Adrenal gland (tissue), 12 donors: ENCODE results near the gene NUCKS1. TPM values are rescaled to one million over a fixed set of nuclear protein-coding genes. Genes with fewer than 3 reads are reported as not detected.

Experiments used
- DNase-seq, 7 donors: peaks; one replicate each; pipeline ENCODE4 v3.0.0-alpha.2; 2019 to 2020
- H3K27ac ChIP-seq, 5 donors: fragments of 200-600 bp; sonication (generic) in 4 of 5; 1 replicate in 3 of 5; 2 replicates in 2 of 5; pipeline versions ENCODE4 v1.5.1 to v1.8.0; 2016 to 2020; ENCODE audit warnings: mild to moderate bottlenecking in 1 of 5
- H3K27me3 ChIP-seq: fragments of 200-600 bp; 2 replicates; pipeline ENCODE4 v1.8.0; 2021
- H3K36me3 ChIP-seq, 2 donors: fragments of 200-600 bp; replicated peaks in 1 of 2; 1 replicate in 1 of 2; 2 replicates in 1 of 2; pipeline versions ENCODE4 v1.5.1 to v1.8.0; 2018 to 2022
- H3K4me1 ChIP-seq, 2 donors: fragments of 200-600 bp; replicated peaks in 1 of 2; 1 replicate in 1 of 2; 2 replicates in 1 of 2; pipeline versions ENCODE4 v1.5.1 to v1.8.0; 2018 to 2021
- H3K4me3 ChIP-seq, 4 donors: fragments of 200-600 bp; sonication (generic) in 3 of 4; one replicate each; pipeline ENCODE4 v1.5.1; 2016 to 2018
- H3K9me3 ChIP-seq, 3 donors: fragments of 200-600 bp; sonication (generic) in 1 of 3; replicated peaks in 1 of 3; 1 replicate in 2 of 3; 2 replicates in 1 of 3; pipeline versions ENCODE4 v1.5.1 to v1.8.0; 2016 to 2021
- CTCF ChIP-seq, 6 experiments: fragments of 450-650 bp in 4 of 6; fragments of 200-600 bp in 2 of 6; sonication (generic) in 1 of 6; IDR thresholded peaks; 1 replicate in 5 of 6; 2 replicates in 1 of 6; pipeline versions ENCODE4 v1.5.1 to v1.8.0; 2016 to 2021; ENCODE audit warnings: antibody characterized with exemption in 6 of 6, mild to moderate bottlenecking in 2 of 6, moderate library complexity in 1 of 6
- POLR2A ChIP-seq, 2 donors: fragments of 450-650 bp; IDR thresholded peaks; one replicate each; pipeline ENCODE4 v1.6.1; 2017; ENCODE audit warnings: antibody characterized with exemption in 2 of 2, mild to moderate bottlenecking in 2 of 2, moderate library complexity in 1 of 2
- whole genome bisulfite sequencing, 4 donors: extraction: QIAGEN DNeasy Blood & Tissue Kit in 2 of 4; methylation state at CpG; one replicate each; pipeline versions ENCODE4 v1.1.5 to v1.1.7; 2013 to 2017; 5-methylcytosine and 5-hydroxymethylcytosine counted together
- intact Hi-C, 2 donors: fragments of 100-400 bp; cut with DNase I; formaldehyde crosslinking; loops; one replicate each; pipeline versions ENCODE4 v1.14.1 to v1.15.0; 2022 to 2023
- polyA plus RNA-seq, 3 donors: library from polyadenylated mRNA; stranded (reverse); fragments of 200-250 nt in 2 of 3; fragments of 350-450 nt in 1 of 3; fragmentation: Illumina TruSeq in 1 of 3; extraction: RNeasy Lipid Tissue Mini Kit (QIAGEN cat#74804) in 1 of 3; gene quantifications; one replicate each; pipeline ENCODE4 v1.2.3, GENCODE V29; 2013 to 2014
- total RNA-seq, 9 donors: library from RNA; depleted of rRNA in 4 of 9; stranded (reverse); fragments of >200 nt in 4 of 9; fragments of 120-200 nt in 1 of 9; fragmentation: NEBNext Ultra II Directional in 1 of 9; extraction: Animal tissue kit (Norgen Biotek cat#: 25700) in 1 of 9; gene quantifications; one replicate each; pipeline versions ENCODE4 v1.1.0 to v1.2.4, GENCODE V29; 2013 to 2023
- donor health status: healthy with polysubstance abuse.
- donor health status: Bipolar disorder and iron deficiency.
- donor health status: DM: yes; HTN: yes; CAD: no.
- donor health status: DM: no; HTN: no; CAD: no.
- donor health status: DM: no; HTN: no; CAD: no.
- donor health status: DM: yes; HTN: yes; CAD: no.

NUCKS1 gene
- total and polyA plus RNA-seq, 12 donors: 33.1 to 161 (median 122) TPM

- WGBS, 4 donors: 65 to 77% (median 73%) methylated on average over 5 of the region's 5 CpGs
- no peaks in the 10 kb centered on the region for H3K9me3 ChIP-seq
- intact Hi-C loops: loop anchor here (5.0 to 10.0 kb wide), 3 partner anchors 121 to 311 kb away; no protein-coding TSS in a partner anchor
- H3K27ac ChIP-seq: no peak overlapping the region
- no peak overlapping the region for H3K4me3 ChIP-seq
- H3K27me3 ChIP-seq: no peaks in the 10 kb centered on the region
- H3K4me1 ChIP-seq: no peaks in the 10 kb centered on the region
- DNase-seq: no peak
- H3K36me3 ChIP-seq: peaks cover 0 to 73% of the 10 kb centered on the region in 2 donors
- no peak for TF ChIP-seq POLR2A (IDR thresholded peaks at IDR 0.05)
- no peak for TF ChIP-seq CTCF (IDR thresholded peaks at IDR 0.05)
These were observed 44.2 kb upstream of the NUCKS1 start for GRCh38 chr1:205794011-205794730.

- H3K27ac ChIP-seq: no peak overlapping the region
- TF ChIP-seq POLR2A (IDR thresholded peaks at IDR 0.05) (no peak), CTCF (IDR thresholded peaks at IDR 0.05) (no peak)
- no peak for DNase-seq
- H3K4me3 ChIP-seq: no peak overlapping the region
- no peaks in the 10 kb centered on the region for H3K9me3 ChIP-seq
- H3K4me1 ChIP-seq: no peaks in the 10 kb centered on the region
- no peaks in the 10 kb centered on the region for H3K27me3 ChIP-seq
- intact Hi-C loops: loop anchor here (5.0 to 10.0 kb wide), 3 partner anchors 122 to 312 kb away; no protein-coding TSS in a partner anchor
- H3K36me3 ChIP-seq: peaks cover 0 to 63% of the 10 kb centered on the region in 2 donors
- 68 to 94% (median 76%) methylated on average over 6 of the region's 6 CpGs for WGBS, 4 donors
These were observed 43.1 kb upstream of the NUCKS1 start for GRCh38 chr1:205792961-205793673.

GRCh38 chr1:205792481-205792881 lies 42.5 kb upstream of the NUCKS1 start:
- Histone ChIP-seq H3K27ac (no peak overlapping the region), H3K36me3 (peaks cover 0 to 57% of the 10 kb centered on the region in 2 donors), H3K27me3 (no peaks in the 10 kb centered on the region), H3K9me3 (no peaks in the 10 kb centered on the region), H3K4me1 (no peaks in the 10 kb centered on the region), H3K4me3 (no peak overlapping the region)
- 80 to 91% (median 81%) methylated on average over 8 of the region's 8 CpGs for WGBS, 4 donors
- no peak for DNase-seq
- TF ChIP-seq POLR2A (IDR thresholded peaks at IDR 0.05) (no peak), CTCF (IDR thresholded peaks at IDR 0.05) (no peak)
- intact Hi-C loops: loop anchor here (5.0 to 10.0 kb wide), 3 partner anchors 122 to 312 kb away; no protein-coding TSS in a partner anchor

GRCh38 chr1:205791568-205792180 lies 41.7 kb upstream of the NUCKS1 start:
- H3K4me3 ChIP-seq: no peak overlapping the region
- peak; percentile 60 to 88 (median 68) for DNase-seq

More at GRCh38 chr1:205791568-205792180, 41.7 kb upstream of the NUCKS1 start:
- TF ChIP-seq CTCF (IDR thresholded peaks at IDR 0.05) (peak; percentile 54 to 86 (median 76)), POLR2A (IDR thresholded peaks at IDR 0.05) (no peak)
- H3K27me3 ChIP-seq: no peaks in the 10 kb centered on the region
- peaks cover 0 to 49% of the 10 kb centered on the region in 2 donors for H3K36me3 ChIP-seq
- H3K4me1 ChIP-seq: no peaks in the 10 kb centered on the region
- no peaks in the 10 kb centered on the region for H3K9me3 ChIP-seq
- intact Hi-C loops: loop anchor here (2.0 to 10.0 kb wide), 4 partner anchors 123 to 313 kb away; no protein-coding TSS in a partner anchor
- WGBS, 4 donors: 56 to 66% (median 63%) methylated on average over 5 of the region's 5 CpGs
- no peak overlapping the region for H3K27ac ChIP-seq
